Suprapubic skin (tissue), 3 donors: ENCODE measurements around the gene MAD1L1.

ENCODE experiments used
- EP300 ChIP-seq: sonication (generic); formaldehyde crosslinking; IDR thresholded peaks from one replicate; pipeline ENCODE4 v1.6.1; 2017; ENCODE audit warnings: antibody characterized with exemption
- POLR2A ChIP-seq, 2 donors: fragments of 450-650 bp; IDR thresholded peaks; one replicate each; pipeline ENCODE4 v1.6.1; 2017; ENCODE audit warnings: antibody characterized with exemption in 2 of 2, mild to moderate bottlenecking in 2 of 2, moderate library complexity in 2 of 2
- TF ChIP-seq, protein P1 (sequence below), 2 donors: fragments of 200-600 bp in 1 of 2; fragments of 450-650 bp in 1 of 2; sonication (generic) in 1 of 2; IDR thresholded peaks; one replicate each; pipeline ENCODE4 v1.5.1; 2016 to 2019; ENCODE audit warnings: antibody characterized with exemption in 2 of 2, mild to moderate bottlenecking in 1 of 2, moderate library complexity in 1 of 2

DNA sequence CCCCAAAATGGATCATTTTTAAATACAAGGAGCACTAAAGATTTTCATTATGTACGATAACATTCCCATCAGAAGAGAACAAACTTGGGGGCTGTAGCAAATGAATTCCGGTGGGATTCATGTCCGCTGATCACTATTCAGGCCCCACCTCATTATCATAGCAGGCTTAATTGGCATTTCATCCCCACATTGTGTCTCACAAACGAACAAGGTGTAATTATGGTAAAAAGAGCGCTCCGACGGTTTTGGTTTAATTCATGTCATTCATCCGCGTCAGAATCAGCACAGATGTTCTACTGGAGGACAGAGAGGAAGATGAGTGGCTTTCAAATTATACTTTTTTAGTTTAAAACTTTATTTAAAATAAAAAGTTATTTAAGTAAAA is 124.7 kb downstream of the MAD1L1 start:
- TF ChIP-seq, protein P1, sequence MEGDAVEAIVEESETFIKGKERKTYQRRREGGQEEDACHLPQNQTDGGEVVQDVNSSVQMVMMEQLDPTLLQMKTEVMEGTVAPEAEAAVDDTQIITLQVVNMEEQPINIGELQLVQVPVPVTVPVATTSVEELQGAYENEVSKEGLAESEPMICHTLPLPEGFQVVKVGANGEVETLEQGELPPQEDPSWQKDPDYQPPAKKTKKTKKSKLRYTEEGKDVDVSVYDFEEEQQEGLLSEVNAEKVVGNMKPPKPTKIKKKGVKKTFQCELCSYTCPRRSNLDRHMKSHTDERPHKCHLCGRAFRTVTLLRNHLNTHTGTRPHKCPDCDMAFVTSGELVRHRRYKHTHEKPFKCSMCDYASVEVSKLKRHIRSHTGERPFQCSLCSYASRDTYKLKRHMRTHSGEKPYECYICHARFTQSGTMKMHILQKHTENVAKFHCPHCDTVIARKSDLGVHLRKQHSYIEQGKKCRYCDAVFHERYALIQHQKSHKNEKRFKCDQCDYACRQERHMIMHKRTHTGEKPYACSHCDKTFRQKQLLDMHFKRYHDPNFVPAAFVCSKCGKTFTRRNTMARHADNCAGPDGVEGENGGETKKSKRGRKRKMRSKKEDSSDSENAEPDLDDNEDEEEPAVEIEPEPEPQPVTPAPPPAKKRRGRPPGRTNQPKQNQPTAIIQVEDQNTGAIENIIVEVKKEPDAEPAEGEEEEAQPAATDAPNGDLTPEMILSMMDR (IDR thresholded peaks at IDR 0.05), result no peak
- TF ChIP-seq POLR2A (IDR thresholded peaks at IDR 0.05) (no peak), EP300 (no peak)
